Esophagus (tissue), 2 donors: ENCODE measurements around the gene COBLL1. TPM values are rescaled to one million over a fixed set of nuclear protein-coding genes. Genes with fewer than 3 reads are reported as not detected.
A peak's percentile ranks its signal among the peaks of the same experiment; 100 is the strongest.

Experiments used
- H3K27ac ChIP-seq, 2 donors: one replicate each; pipeline ENCODE4 v1.5.1; 2013; ENCODE audit warnings: low read depth in 2 of 2, mild to moderate bottlenecking in 2 of 2, inconsistent platforms in 1 of 2, low read length in 1 of 2, moderate library complexity in 1 of 2
- H3K27me3 ChIP-seq, 2 donors: one replicate each; pipeline ENCODE4 v1.6.1; 2013; ENCODE audit warnings: low read length in 2 of 2, control low read depth in 1 of 2, mild to moderate bottlenecking in 1 of 2; ENCODE audit not compliant: insufficient read depth in 2 of 2, control insufficient read depth in 1 of 2
- H3K36me3 ChIP-seq, 2 donors: one replicate each; pipeline ENCODE4 v1.6.1; 2013; ENCODE audit warnings: low read length in 1 of 2; ENCODE audit not compliant: control insufficient read depth in 2 of 2, insufficient read depth in 2 of 2
- H3K4me1 ChIP-seq, 2 donors: one replicate each; pipeline ENCODE4 v1.6.1; 2013; ENCODE audit warnings: low read length in 1 of 2; ENCODE audit not compliant: control insufficient read depth in 2 of 2, insufficient read depth in 2 of 2
- H3K4me3 ChIP-seq, 2 donors: one replicate each; pipeline ENCODE4 v1.5.1; 2013; ENCODE audit warnings: low read length in 2 of 2, mild to moderate bottlenecking in 2 of 2, low read depth in 1 of 2, moderate library complexity in 1 of 2
- H3K9me3 ChIP-seq, 2 donors: one replicate each; pipeline ENCODE4 v1.6.1; 2013; ENCODE audit warnings: mild to moderate bottlenecking in 2 of 2, low read depth in 1 of 2, low read length in 1 of 2, moderate library complexity in 1 of 2; ENCODE audit not compliant: control insufficient read depth in 2 of 2, insufficient read depth in 1 of 2
- WGBS, 2 donors: extraction: QIAGEN DNeasy Blood & Tissue Kit; methylation state at CpG; one replicate each; pipeline ENCODE4 v1.1.7; 2013; 5-methylcytosine and 5-hydroxymethylcytosine counted together
- polyA plus RNA-seq, 2 donors: library from polyadenylated mRNA; stranded (reverse); fragments of 200-250 nt; gene quantifications; one replicate each; pipeline ENCODE4 v1.2.3, GENCODE V29; 2013
- donor health status: healthy with polysubstance abuse.
- donor health status: Bipolar disorder and iron deficiency.

COBLL1 gene
- polyA plus RNA-seq, 2 donors, result 18.0 to 27.9 TPM

DNA sequence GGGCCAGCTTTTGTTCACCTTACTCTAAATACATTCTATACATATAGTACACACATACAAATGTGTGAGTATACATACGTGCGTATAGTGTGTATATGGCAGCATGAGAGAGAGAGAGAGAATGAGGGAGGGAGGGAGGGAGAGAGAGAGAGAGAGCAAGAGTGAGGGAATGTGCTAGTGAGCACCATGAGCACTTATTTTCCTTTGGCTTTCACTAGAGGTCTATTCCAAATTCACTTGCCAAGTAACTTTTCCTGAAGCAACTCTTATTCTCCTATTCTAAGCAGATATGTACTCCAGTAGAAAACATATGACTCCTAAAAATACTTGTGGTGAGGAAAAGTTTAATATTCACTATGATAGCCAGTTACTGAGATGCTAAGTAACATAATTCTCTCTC, 85.7 kb downstream of the COBLL1 start:
- WGBS, 2 donors, result 70 to 86% methylated on average over 2 of the region's 2 CpGs
- no peak overlapping the region for H3K27ac ChIP-seq

DNA sequence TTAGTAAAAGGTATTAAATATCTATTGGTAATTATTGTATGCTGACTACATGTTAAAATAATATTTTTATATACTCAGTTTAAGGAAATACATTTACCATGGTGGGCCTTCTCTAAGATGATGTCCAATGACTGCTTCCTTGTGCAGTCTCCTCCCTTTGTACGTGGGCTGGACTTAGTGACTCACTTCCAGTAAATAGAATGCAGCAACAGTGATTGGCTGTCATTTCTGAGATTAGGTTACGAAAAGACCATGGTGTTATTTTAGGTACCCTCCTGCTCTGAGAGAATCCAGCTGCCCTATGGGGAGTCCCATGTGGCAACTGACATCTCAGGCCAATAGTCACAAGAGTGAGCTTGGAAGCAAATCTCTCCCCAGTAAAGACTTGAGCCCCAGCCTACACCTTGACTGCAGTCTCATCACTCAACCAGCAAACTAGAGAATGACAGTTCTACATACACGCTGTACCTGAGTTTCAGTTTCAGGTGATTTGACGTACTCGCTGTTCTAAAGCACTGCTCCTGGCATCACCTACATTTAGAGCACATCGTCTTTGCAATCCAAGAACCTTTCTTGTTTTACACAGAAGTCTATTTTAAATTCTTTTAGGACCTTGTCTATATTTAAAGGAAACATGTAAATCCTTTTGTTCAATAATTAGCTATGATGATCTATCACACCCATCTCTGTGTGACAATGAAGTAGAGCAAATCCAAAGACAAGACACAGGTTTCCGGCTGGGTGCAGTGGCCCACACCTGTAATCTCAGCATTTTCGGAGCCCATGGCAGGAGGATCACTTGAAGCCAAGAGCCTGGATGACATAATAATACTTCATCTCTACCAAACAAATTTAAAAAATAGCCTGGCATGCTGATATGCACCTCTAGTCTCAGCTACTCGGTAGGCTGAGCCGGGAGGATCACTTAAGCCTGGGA, 87.2 kb downstream of the COBLL1 start:
- Histone ChIP-seq H3K27ac (no peak overlapping the region), H3K4me1 (no peaks in the 10 kb centered on the region), H3K27me3 (no peaks in the 10 kb centered on the region), H3K4me3 (no peak overlapping the region), H3K9me3 (no peaks in the 10 kb centered on the region), H3K36me3 (peaks cover 0 to 3% of the 10 kb centered on the region in 2 donors)
- 89 to 91% methylated on average over 10 of the region's 10 CpGs for WGBS, 2 donors

More for the DNA sequence above, 85.7 kb downstream of the COBLL1 start:
- Histone ChIP-seq H3K27me3 (no peaks in the 10 kb centered on the region), H3K36me3 (peaks cover 0 to 3% of the 10 kb centered on the region in 2 donors), H3K4me1 (no peaks in the 10 kb centered on the region), H3K4me3 (no peak overlapping the region), H3K9me3 (no peaks in the 10 kb centered on the region)

DNA sequence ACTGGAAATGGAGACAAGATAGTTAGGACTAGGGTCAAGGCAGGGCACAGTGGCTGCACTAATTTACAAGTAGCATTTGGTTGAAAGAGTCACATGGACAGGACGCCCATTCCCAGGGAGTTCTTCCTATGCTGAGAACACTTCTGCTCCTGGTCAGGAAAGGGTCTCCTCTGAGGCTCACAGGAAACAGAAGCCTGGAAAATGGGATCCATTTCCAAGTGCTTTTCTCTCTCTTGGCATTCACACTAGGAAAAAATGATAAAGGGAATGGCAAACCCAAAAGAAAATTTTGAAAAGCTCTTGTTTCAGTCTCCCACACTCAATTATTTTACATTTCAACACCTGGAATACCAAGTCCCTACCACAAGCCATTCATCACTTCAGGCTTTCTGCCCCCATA, 88.7 kb downstream of the COBLL1 start:
- Histone ChIP-seq H3K27ac (no peak overlapping the region), H3K9me3 (no peaks in the 10 kb centered on the region), H3K27me3 (no peaks in the 10 kb centered on the region), H3K36me3 (peaks cover 0 to 3% of the 10 kb centered on the region in 2 donors), H3K4me1 (no peaks in the 10 kb centered on the region), H3K4me3 (no peak overlapping the region)
- 86 to 96% methylated on average over 1 of the region's 1 CpG for WGBS, 2 donors

DNA sequence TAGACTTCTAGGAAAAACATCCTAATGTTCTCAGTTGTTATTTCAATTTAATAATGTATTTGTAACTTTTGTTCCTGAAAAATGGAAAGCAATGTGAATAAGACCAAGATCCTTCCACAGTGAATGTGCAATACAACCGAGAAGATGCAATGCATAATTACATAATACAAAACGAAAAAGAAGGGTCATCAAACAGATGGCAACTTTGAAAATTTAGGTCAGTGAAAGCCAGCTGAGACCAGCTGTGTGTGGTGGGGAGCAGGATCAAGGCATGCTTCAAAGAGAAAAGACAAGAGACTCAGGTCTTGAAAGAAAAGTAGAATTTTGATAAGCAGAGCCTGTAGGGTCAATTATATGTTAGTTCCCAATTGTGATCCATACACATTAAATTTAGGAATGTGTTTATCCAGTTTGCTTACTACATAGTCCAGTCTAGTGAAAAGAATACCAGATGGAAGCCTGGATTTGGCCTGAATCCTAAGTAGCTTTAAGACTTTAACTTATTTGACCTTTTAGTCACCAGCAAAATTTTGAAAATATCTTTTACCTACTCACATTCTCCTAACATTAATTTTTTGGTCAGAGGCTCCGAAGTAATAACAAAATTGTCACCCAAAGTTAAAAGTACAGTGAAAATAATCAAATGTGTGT, 93.7 kb downstream of the COBLL1 start:
- Histone ChIP-seq H3K4me1 (no peaks in the 10 kb centered on the region), H3K27me3 (no peaks in the 10 kb centered on the region), H3K9me3 (no peaks in the 10 kb centered on the region), H3K27ac (no peak overlapping the region), H3K4me3 (no peak overlapping the region), H3K36me3 (peaks cover 0 to 3% of the 10 kb centered on the region in 2 donors)
- WGBS, 2 donors, result 76 to 77% methylated on average over 3 of the region's 3 CpGs

DNA sequence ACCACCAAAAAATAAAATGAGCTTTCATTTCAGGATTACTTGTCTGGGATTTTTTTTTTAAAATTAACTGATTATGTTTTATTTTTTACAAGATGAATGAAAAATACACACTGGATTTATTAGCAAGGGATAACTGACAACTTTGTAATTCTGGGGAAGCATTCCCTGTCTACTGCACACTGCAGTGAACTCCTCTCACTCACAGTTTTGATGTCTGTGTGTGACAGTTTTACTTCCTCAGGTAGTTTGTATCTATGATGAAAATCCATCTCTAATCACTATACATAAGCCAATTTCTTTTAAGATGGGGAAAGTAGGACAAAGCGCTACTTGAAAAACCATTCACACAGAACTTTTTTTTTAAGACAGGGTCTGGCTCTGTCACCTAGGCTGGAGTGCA, 94.5 kb downstream of the COBLL1 start:
- WGBS, 2 donors, result 100% methylated on average over 1 of the region's 1 CpG
- Histone ChIP-seq H3K36me3 (no peaks in the 10 kb centered on the region), H3K4me1 (no peaks in the 10 kb centered on the region), H3K4me3 (no peak overlapping the region), H3K9me3 (no peaks in the 10 kb centered on the region), H3K27me3 (no peaks in the 10 kb centered on the region), H3K27ac (no peak overlapping the region)

DNA sequence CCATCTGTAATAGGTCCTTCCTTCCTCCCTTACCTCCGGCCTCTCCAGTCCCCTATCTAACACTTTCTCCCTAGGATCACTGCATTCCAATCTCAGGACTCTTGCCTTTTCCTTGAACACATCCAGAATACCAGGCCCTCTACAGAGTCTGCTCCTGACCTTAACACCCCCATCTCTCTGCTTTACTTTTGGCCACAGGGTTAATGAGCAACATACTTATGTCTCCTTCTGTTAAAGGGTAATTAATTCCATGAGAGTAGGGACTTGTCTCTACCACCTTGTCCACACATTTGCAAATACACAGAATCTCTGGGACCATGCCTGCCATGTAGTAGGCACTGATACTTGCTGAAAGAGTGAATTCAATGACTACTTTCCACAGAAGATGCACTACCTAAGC, 94.9 kb downstream of the COBLL1 start:
- Histone ChIP-seq H3K4me3 (no peak overlapping the region), H3K27ac (no peak overlapping the region), H3K27me3 (no peaks in the 10 kb centered on the region), H3K9me3 (no peaks in the 10 kb centered on the region), H3K36me3 (no peaks in the 10 kb centered on the region), H3K4me1 (no peaks in the 10 kb centered on the region)
- WGBS, 2 donors, result 79 to 89% methylated on average over 1 of the region's 1 CpG

- Histone ChIP-seq H3K4me3 (no peak overlapping the region), H3K4me1 (no peaks in the 10 kb centered on the region), H3K27me3 (no peaks in the 10 kb centered on the region), H3K27ac (no peak overlapping the region), H3K36me3 (no peaks in the 10 kb centered on the region), H3K9me3 (no peaks in the 10 kb centered on the region)
- WGBS, 2 donors, result 71 to 74% methylated on average over 5 of the region's 5 CpGs
These were observed 96.4 kb downstream of the COBLL1 start for GRCh38 chr2:164745012-164745797.

- H3K4me3 ChIP-seq, result no peak overlapping the region
- no peak overlapping the region for H3K27ac ChIP-seq
- no peaks in the 10 kb centered on the region for H3K27me3 ChIP-seq
- 79 to 80% methylated on average over 4 of the region's 4 CpGs for WGBS, 2 donors
- no peaks in the 10 kb centered on the region for H3K4me1 ChIP-seq
- no peaks in the 10 kb centered on the region for H3K9me3 ChIP-seq
- H3K36me3 ChIP-seq, result no peaks in the 10 kb centered on the region
These were observed 98.8 kb downstream of the COBLL1 start for GRCh38 chr2:164742738-164743317.

GRCh38 chr2:164739966-164740365, 101.7 kb downstream of the COBLL1 start:
- WGBS, 2 donors, result 27 to 30% methylated on average over 3 of the region's 3 CpGs
- no peaks in the 10 kb centered on the region for H3K4me1 ChIP-seq
- H3K36me3 ChIP-seq, result peaks cover 0 to 2% of the 10 kb centered on the region in 2 donors
- H3K9me3 ChIP-seq, result no peaks in the 10 kb centered on the region
- H3K27me3 ChIP-seq, result no peaks in the 10 kb centered on the region
- peak overlapping the region in 1 of 2 donors; percentile 55 for H3K27ac ChIP-seq
- H3K4me3 ChIP-seq, result no peak overlapping the region
